ENCODE measurements around the gene UBE3B.

Gene UBE3B

DNA sequence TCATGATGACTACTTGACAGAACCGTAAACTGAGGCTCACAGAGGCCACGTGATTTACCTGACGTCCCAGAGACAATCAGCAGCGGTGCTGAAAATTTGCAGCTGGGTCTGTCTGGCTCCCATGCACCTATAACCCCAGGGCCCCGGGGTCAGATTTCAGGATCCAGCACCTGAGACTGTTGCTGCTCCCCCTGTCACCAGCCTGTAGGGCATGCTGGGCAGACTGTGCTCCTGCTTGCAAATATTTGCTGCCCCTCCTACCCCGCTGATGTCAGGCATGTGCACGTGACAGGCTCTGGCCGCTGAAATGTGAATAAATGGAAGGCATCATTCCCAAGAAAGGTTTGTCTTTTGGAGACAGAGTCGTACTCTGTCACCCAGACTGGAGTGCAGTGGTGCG lies 89.9 kb downstream of the UBE3B start:
- TF ChIP-seq, protein P1, sequence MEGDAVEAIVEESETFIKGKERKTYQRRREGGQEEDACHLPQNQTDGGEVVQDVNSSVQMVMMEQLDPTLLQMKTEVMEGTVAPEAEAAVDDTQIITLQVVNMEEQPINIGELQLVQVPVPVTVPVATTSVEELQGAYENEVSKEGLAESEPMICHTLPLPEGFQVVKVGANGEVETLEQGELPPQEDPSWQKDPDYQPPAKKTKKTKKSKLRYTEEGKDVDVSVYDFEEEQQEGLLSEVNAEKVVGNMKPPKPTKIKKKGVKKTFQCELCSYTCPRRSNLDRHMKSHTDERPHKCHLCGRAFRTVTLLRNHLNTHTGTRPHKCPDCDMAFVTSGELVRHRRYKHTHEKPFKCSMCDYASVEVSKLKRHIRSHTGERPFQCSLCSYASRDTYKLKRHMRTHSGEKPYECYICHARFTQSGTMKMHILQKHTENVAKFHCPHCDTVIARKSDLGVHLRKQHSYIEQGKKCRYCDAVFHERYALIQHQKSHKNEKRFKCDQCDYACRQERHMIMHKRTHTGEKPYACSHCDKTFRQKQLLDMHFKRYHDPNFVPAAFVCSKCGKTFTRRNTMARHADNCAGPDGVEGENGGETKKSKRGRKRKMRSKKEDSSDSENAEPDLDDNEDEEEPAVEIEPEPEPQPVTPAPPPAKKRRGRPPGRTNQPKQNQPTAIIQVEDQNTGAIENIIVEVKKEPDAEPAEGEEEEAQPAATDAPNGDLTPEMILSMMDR (IDR thresholded peaks at IDR 0.05; ENCODE audit: extremely low read depth, missing control alignments), result no peak
- no peak for DNase-seq (ENCODE audit: low spot score)

DNA sequence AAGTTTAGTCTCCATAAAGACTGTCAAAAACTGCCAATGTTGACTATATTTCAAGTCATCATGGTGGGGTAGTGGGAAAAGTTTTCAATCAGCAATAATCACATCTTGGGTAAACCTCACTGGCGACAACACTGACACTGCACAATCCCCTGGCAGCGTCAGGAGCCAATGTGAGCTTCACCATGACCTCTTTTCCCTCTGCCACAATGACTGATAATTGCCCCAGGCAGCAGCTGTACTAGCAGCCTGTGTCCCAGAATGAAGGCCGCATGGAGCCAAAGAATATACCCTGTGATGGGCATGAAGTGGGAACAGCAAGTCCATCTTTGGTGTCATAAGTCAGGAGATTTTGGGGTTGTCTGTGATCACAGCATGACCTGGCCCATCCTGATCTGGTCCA lies 90.5 kb downstream of the UBE3B start:
- TF ChIP-seq, protein P1 (IDR thresholded peaks at IDR 0.05; ENCODE audit: extremely low read depth, missing control alignments), result no peak
- no peak for DNase-seq (ENCODE audit: low spot score)

DNA sequence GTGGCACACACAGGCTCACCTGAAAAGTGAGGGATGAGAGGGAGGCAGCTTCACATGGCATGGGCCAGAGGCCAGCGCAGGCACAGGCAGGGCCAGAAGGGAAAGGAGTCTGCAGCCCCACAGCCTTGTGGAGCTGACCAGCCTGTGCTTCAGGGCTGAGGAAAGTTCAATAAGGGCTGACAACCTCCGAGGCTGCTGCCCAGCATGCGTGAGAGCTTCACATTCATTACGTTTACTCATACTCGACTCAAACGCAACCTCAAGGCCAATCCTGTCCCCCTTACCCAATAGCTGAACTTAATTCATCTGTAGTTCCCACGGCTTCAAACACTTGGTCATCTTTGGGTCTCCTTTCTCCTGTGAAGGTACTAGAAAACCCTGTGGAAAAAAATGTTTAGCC lies 91.1 kb downstream of the UBE3B start:
- TF ChIP-seq, protein P1 (IDR thresholded peaks at IDR 0.05; ENCODE audit: extremely low read depth, missing control alignments), result no peak
- no peak for DNase-seq (ENCODE audit: low spot score)

DNA sequence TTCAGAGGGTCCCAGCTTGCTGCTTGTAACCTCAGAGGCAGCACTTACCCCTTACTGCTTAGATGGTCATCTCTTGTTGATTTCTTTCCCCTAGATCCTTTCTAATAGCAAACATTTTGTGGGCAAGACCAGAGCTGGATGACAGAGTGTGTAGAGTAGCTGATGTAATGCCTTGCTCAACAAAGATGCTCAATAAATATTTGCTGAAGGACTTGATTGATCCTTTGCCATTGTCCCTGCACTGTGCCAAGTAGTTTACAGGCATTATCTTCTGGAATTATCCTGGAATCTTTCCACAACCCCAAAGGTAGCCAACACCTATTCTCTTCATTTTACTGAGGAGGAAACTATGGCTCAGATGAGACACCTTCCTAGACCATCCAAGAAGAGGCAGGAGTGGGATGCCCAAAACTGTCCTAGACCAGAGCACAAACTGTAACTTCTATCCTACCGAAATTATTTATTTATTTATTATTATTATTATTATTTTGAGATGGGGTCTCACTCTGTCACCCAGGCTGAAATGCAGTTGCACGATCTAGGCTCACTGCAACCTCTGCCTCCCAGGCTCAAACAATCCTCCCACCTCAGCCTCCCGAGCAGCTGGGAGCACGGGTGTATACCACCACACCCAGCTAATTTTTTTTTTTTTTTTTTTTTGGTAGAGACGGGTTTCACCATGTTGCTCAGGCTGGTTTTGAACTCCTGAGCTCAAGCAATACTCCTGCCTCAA lies 94.5 kb downstream of the UBE3B start:
- TF ChIP-seq, protein P1 (IDR thresholded peaks at IDR 0.05; ENCODE audit: extremely low read depth, missing control alignments), result no peak
- no peak for DNase-seq (ENCODE audit: low spot score)

DNA sequence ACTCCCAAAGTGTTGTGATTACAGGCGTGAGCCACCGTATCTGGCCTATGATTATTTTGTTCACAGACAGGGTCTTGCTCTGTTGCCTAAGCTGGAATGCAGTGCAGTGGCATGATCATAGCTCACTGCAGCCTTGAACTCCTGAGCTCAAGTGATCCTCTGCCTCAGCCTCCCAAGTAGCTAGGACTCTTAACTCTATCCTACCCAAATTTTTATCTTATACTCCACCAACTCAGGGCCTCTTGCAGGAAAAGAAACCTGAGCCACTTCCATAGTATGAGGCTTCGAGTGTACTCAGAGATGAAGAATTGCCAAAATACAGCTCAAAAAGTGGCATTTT lies 95.0 kb downstream of the UBE3B start:
- TF ChIP-seq, protein P1 (IDR thresholded peaks at IDR 0.05; ENCODE audit: extremely low read depth, missing control alignments), result no peak
- no peak for DNase-seq (ENCODE audit: low spot score)

DNA sequence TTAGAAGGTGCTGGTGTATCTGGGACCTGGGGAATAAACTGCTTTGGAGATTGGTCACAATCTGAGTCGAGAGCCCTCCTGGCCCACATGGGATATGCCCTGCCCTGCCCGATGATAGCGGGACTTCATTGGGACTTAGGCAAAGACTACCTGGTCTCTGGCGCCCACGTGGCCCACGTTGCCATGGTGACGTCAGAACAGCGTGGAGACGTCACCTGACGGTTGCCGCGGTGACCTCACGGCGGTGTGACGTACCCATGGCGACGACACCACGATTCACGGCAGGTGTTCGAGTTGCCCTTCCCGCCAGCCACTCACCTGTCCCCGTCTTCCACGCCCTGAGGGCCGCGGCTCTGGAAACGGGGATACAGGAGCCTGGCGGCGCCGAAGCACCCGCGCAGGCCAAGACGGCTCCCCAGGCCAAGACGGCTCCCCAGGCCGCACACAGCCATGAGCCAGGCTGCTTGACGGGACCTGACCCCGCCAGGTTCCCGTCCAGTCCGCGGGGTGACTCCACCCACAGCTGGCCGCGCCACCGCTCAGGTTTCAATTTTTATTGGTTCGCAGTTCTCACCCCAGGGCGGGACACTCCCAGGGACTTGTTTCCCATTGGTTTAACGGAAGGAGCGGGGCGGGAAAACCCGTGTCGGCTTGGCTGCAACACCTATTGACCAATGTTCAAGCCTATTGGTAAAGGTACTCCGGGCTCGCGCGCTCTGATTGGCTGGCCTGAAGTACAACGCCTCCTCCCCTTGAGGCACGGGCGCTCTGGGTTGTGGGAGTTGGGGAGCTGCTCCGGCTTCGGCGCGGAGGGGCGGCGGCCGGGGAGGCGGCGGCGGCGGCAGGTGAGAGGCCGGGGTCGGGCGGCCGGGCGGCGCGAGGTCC lies 95.8 kb downstream of the UBE3B start, which contains the start of the genes MMAB and MVK:
Gene MMAB, minus strand, starts transcription at position 476 of the 885 bp plus-strand sequence. Its CDS starts 24 bp downstream, at position 452.
Gene MVK, plus strand, starts transcription at position 766 of the 885 bp plus-strand sequence. CDS start 1,029 bp downstream, outside the sequence.
- DNase-seq (ENCODE audit: low spot score), result peak; percentile 100
- TF ChIP-seq, protein P1 (IDR thresholded peaks at IDR 0.05; ENCODE audit: extremely low read depth, missing control alignments), result no peak

DNA sequence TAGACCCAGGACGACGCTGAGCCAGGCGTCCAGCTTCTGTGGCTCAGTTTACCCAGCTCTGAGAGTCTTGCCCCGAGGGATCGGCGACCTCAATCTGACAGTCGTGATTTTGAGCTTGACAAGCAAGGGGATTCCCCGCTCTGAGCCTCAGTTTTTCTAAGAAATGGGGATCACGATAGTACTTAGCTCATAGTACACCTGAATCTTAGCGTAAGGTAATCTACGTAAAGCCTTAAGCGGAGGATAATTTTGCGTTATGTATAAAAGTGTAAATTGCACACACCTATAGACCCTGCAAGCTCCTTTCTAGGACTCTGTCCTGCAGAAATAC lies 96.4 kb downstream of the UBE3B start:
- TF ChIP-seq, protein P1 (IDR thresholded peaks at IDR 0.05; ENCODE audit: extremely low read depth, missing control alignments), result no peak
- DNase-seq (ENCODE audit: low spot score), result no peak

Measured in GM20000 (cell line).